Renal cortex interstitium (tissue), 15 donors: ENCODE results near the gene POT1. TPM values are rescaled to one million over a fixed set of nuclear protein-coding genes. Genes with fewer than 3 reads are reported as not detected.
"Not testable (repeated sequence)": the region's sequence is repeated elsewhere in the genome, so short reads cannot be mapped to it uniquely, and the experiment has no call there.

Experiments used
- DNase-seq, 11 donors: peaks; one replicate each; pipeline ENCODE4 v3.0.0-alpha.2; 2013; ENCODE audit warnings: low read depth in 9 of 11, low spot score in 4 of 11; ENCODE audit errors: extremely low read depth in 1 of 11
- long read RNA-seq, 16 experiments: transcript quantifications; one replicate each; lab custom pipeline, GENCODE V29; 2026
- polyA plus RNA-seq, 3 donors: library from polyadenylated mRNA; unstranded; fragments of 120-200 nt; gene quantifications; one replicate each; pipeline ENCODE4 v1.2.1, GENCODE V29; 2013; ENCODE audit not compliant: insufficient read length in 3 of 3

The POT1 gene, protein sequence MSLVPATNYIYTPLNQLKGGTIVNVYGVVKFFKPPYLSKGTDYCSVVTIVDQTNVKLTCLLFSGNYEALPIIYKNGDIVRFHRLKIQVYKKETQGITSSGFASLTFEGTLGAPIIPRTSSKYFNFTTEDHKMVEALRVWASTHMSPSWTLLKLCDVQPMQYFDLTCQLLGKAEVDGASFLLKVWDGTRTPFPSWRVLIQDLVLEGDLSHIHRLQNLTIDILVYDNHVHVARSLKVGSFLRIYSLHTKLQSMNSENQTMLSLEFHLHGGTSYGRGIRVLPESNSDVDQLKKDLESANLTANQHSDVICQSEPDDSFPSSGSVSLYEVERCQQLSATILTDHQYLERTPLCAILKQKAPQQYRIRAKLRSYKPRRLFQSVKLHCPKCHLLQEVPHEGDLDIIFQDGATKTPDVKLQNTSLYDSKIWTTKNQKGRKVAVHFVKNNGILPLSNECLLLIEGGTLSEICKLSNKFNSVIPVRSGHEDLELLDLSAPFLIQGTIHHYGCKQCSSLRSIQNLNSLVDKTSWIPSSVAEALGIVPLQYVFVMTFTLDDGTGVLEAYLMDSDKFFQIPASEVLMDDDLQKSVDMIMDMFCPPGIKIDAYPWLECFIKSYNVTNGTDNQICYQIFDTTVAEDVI
- 10 to 100 TPM; 33.2 to 50.8 (median 39.8) TPM for polyA plus RNA-seq
- long read RNA-seq, donor 1, partial matches to known transcripts: 0 of 1 reads
- long read RNA-seq, donor 1, other reads (novel, unspliced or antisense): 0 of 1 reads
- long read RNA-seq, donor 2: 0 reads
- long read RNA-seq, donor 3, full-length matches to known transcripts: 1 of 1 reads
- long read RNA-seq, donor 3, partial matches to known transcripts: 0 of 1 reads
- long read RNA-seq, donor 3, other reads (novel, unspliced or antisense): 0 of 1 reads
- long read RNA-seq, donor 4, full-length matches to known transcripts: 1 of 1 reads
- long read RNA-seq, donor 4, partial matches to known transcripts: 0 of 1 reads
- long read RNA-seq, donor 4, other reads (novel, unspliced or antisense): 0 of 1 reads
- long read RNA-seq, donor 5: 0 reads
- long read RNA-seq, donor 6, full-length matches to known transcripts: 1 of 1 reads
- long read RNA-seq, donor 6, partial matches to known transcripts: 0 of 1 reads
- long read RNA-seq, donor 6, other reads (novel, unspliced or antisense): 0 of 1 reads
- long read RNA-seq, donor 7, full-length matches to known transcripts: 2 of 2 reads
- long read RNA-seq, donor 7, partial matches to known transcripts: 0 of 2 reads
- long read RNA-seq, donor 7, other reads (novel, unspliced or antisense): 0 of 2 reads
- long read RNA-seq, donor 8: 0 reads
- long read RNA-seq, donor 9: 0 reads
- long read RNA-seq, donor 10: 0 reads
- long read RNA-seq, donor 11, partial matches to known transcripts: 0 of 1 reads
- long read RNA-seq, donor 11, other reads (novel, unspliced or antisense): 0 of 1 reads
- long read RNA-seq, donor 12: 0 reads
- long read RNA-seq, donor 13: 0 reads
- long read RNA-seq, donor 14: 0 reads
- long read RNA-seq, donor 15, full-length matches to known transcripts: 1 of 1 reads
- long read RNA-seq, donor 15, partial matches to known transcripts: 0 of 1 reads
- long read RNA-seq, donor 15, other reads (novel, unspliced or antisense): 0 of 1 reads
- long read RNA-seq, donor 16, full-length matches to known transcripts: 5 of 5 reads
- long read RNA-seq, donor 16, partial matches to known transcripts: 0 of 5 reads
- long read RNA-seq, donor 16, other reads (novel, unspliced or antisense): 0 of 5 reads

DNA sequence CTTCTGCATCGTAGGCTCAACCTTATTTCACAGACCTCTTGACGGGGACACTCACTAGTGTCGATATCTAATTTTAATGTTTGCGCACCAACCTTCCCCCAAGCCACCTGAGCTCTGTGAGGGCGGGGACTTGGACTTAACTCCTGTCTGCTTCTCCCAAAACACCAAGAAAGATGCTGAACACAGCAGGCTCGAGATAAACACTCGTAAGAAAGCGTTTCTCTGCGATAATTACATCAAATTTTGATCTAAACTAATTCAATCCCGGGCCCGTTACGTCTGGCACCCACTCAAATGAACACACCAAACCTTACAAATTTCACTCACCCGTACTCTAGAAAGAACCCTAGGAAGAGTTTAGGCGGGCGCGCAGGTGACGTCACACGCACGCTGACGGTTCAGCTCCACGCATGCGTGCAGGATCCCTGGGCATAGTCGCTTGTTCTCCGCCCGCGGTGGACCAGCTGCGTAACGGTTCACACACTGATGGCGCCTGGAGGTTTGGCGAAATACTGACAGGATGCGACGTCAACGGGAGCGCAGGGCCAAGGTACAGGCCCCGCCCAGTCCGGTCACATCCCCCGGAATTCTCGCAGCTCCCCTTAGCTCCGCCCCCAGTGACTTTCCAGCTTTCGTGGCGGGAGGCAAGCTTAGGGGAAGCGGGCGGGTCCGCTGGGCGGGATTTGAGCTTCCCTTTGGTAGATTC lies at the start of gene POT1:
Gene POT1, minus strand, starts transcription at position 359 of the 706 bp plus-strand sequence. CDS start 32,652 bp downstream, outside the sequence.
- DNase-seq: peak; percentile 92 to 98 (median 97)

DNA sequence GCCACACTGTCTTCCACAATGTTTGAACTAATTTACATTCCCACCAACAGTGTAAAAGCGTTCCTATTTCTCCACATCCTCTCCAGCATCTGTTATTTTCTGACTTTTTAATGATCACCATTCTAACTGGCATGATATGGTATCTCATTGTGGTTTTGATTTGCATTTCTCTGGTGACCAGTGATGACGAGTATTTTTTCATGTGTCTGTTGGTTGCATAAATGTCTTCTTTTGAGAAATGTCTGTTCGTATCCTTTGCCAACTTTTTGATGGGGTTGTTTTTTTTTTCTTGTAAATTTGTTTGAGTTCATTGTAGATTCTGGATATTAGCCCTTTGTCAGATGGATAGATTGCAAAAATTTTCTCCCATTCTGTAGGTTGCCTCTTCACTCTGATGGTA lies 45.5 kb upstream of the POT1 start:
- DNase-seq: not testable (repeated sequence)

DNA sequence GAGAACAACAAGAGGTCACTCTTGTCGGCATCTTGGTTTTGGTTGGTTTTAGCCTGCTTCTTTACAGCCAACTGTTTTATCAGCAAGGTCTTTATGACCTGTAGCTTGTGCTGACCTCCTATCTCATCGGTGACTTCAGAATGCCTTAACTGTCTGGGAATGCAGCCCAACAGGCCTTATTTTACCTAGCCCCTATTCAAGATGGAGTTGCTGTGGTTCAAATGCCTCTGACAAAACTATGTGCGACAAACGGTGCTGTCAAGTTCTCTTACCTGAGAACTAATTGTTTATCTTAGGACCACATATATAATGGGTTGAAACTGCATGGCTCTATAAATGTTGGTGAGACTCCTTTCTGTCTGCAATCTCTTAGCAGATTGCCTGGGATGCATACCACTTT lies 35.9 kb upstream of the POT1 start:
- no peak for DNase-seq

DNA sequence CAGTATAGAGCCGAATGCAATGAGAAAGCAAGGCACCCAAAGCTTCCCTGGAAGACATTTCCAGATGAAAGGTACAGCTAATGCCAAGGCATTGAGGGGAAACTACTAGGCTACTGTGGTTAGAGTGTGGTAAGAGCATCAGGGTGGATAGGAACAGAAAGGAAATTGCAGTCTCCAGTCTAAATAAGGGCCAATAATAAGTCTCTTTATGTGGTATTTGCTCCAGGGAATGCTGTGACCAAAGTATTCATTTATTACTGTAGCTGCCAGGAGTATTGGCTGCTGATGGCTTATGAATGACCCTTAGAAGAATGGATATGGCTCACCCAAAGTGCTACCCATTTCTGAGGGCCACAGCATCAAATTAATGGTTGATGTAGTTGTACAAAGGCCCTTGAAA lies 30.1 kb upstream of the POT1 start:
- DNase-seq: no peak

DNA sequence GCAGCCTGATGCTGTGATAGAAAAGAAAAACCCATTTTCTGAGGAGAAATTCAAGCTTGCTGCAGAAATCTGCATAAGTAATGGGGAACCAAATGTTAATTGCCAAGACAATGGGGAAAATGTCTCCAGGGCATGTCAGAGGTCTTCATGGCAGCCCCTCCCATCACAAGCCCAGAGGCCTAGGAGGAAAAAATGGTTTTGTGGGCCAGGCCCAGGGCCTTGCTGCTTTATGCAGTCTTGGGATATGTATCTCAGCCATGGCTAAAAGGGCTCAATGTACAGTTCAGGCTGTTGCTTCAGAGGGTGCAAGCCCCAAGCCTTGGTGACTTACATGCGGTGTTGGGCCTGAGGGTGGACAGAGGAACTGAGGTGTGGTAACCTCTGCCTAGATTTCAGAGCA lies 28.3 kb upstream of the POT1 start:
- DNase-seq: not testable (repeated sequence)

DNA sequence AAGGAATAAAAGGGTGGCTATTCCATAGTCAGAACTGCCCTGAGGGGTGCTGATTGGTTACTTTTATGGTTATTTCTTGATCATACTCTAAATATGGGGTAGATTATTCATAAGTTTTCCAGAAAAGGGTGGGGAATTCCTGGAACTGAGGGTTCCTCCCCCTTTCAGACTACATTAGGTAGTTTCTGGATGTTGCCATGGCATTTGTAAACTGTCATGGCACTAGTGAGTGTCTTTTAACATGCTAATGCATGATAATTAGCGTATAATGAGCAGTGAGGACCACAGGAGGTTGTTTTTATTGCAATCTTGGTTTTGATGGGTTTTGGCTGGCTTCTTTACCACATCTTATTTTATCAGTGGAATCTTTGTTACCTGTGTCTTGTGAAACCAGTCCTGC lies 26.5 kb upstream of the POT1 start:
- DNase-seq: no peak

DNA sequence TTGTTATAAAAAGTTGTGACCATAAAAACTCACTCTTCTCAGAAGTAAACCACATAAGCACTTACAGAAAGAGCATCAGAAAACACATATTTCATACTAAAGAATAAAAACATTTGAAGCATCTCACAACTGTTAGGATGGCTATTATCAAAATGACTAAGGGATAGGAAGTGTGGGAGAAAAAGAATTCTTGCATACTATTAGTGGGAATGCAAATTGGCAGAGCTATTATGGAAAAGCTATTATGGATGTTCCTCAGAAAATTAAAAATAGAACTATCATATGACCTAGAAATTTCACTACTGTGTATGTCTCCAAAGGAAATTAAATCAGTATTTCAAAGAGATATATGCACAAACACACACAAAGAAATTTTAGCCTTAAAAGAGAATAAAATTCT lies 25.2 kb upstream of the POT1 start:
- DNase-seq: no peak

DNA sequence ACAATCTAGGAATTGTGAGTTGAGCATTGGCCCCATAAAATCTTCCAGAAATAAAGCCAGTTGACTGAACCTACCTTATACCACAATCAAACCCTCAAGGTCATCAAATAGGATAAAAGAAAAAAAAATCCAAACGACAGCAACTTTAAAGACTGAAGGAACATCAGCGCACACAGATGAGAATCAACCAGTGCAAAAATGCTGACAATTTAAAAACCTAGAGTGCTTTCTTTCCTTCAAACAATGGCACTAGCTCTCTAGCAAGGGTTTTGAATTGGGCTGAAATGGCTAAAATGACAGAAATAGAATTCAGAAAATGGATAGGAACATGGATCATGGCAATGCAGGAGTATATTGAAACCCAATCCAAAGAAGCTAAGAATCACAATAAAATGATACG lies 16.1 kb upstream of the POT1 start:
- no peak for DNase-seq

DNA sequence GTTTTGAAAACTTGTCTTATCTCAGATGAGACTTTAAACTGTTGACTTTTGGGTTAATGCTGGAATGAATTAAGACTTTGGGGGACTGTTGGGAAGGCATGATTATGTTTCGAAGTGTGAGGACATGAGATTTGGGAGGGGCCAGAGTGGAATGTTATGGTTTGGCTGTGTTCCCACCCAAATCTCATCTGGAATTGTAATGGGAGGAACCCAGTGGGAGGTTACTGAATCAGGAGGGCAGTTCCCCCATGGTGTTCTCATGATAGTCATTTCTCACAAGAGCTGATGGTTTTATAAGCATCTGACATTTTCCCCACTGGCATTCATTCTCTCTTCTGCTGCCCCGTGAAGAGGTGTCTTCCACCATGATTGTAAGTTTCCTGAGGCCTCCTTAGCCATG lies 13.8 kb upstream of the POT1 start:
- no peak for DNase-seq

DNA sequence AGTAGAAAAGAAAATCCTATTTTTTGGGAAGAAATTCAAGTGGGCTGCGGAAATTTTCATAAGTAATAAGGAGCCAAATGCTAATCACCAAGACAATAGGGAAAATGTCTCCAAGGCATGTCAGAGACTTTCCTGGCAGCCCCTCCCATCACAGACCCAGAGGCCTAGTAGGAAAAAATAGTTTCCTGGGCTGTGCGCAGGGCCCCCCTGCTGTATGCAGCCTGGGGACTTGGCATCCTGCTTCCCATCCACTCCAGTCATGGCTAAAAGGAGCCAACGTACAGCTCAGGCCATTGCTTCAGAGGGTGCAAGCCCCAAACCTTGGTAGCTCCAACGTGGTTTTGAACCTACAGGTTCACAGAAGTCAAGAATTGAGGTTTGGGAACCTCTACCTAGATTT lies 12.8 kb upstream of the POT1 start:
- DNase-seq: no peak

DNA sequence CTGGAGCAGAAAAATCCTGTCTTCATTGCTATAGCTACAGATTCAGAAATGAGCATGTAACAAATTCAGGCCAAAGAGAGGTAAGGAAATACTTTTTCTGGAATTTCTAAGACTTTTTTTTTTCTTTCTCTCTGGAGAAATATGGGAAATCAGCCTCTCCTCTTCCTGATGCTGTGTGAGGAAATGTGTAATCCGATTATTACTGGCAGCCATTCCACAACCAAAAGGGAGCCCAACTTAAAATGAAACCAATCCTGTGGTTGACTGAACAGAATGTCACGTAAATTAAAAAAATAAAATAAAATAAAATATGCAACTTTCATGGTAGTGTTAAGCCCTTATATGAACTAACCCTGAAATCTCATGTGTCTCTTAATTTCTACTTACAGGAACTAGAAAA lies 10.7 kb upstream of the POT1 start:
- DNase-seq: no peak

DNA sequence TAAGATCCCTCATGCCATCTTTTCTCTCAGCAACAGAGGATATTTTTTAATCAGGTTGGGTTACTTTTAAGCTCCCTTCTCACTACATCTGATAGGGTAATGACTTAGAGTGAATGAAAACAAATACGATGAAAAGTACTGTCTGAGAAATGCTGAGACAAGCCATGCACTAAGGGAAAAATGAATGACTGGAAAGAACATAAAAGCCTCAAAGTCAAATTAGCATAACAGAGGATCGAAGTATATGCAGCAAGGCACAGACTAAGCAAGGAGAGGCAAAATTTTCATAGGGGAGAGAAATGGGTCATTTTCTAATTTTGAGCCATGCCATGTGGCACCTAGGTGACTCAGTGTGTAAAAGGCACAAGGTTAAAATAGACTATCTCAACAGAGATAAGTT lies 8.5 kb upstream of the POT1 start:
- no peak for DNase-seq

DNA sequence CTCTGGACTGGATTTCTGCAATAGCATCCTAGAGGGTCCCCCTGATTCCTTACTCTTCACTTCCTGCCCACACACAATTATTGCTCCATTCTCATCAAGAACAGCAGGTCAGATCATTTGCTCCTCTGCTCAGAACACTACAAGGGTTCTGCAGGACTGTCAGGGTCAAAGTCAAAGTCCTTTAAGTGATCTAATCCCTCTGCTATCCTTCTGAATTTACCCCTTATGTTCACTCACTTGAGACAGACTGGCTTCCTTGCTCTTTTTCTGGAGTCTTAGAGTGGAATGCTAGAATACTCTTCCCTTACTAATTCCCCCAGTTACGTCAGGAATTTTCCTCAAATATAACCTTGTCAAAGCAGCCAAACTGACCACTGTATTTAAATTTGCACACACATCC lies 7.5 kb upstream of the POT1 start:
- DNase-seq: no peak

DNA sequence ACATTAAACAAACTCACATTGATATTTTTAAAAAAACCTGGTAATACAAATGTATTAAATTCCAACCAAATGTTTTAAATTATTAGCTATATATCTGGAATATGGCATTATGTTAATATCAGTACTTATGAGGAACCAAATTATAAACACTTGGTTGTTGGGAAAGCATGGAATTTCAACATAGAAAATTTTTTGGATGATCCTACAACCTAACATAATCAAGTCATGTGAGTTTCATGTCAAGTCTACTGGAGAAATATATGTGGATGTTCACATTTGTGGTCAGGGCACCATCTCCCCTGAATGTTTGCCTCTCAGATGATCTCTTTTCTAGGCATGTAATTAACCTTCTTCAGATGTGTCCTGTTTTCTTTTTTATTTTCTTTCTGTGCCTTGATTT lies 5.2 kb upstream of the POT1 start:
- no peak for DNase-seq

DNA sequence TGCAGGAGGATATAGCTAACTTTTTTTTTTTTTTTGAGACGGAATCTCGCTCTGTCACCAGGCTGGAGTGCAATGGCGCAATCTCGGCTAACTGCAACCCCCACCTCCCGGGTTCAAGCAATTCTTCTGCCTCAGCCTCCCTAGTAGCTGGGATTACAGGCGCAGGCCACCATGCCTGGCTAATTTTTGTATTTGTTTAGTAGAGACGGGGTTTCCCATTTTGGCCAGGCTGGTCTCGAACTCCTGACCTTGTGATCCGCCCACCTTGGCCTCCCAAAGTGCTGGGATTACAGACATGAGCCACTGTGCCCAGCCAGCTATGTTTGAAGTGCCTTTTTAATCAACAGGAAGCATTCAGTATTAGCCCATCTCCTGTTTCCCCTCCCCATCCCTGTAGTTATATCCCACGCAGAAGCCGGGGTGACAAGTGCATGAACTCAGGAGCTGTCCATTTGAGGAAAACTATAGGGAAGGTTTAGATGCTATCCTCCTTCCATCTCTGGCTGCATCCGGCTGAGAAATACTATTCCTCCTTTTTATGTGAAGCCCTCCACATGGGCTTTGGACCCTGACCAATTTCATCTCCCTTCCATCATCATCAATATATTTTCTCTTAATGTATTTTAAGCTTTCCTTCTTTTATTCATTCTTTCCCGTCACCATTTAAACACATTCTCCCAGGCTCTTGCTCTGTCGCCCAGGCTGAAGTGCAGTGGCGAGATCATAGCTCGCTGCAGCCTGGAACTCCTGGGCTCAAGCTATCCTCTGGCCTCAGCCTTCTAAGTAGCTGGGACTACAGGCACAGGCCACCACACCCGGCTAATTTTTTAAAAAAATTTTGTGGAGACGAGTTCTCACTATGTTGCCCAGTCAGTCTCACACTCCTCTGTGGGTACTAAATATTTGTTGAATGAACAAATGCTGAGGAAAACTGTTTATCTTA lies 1.3 kb upstream of the POT1 start:
- peak in 1 of 11 donors; percentile 5 for DNase-seq

DNA sequence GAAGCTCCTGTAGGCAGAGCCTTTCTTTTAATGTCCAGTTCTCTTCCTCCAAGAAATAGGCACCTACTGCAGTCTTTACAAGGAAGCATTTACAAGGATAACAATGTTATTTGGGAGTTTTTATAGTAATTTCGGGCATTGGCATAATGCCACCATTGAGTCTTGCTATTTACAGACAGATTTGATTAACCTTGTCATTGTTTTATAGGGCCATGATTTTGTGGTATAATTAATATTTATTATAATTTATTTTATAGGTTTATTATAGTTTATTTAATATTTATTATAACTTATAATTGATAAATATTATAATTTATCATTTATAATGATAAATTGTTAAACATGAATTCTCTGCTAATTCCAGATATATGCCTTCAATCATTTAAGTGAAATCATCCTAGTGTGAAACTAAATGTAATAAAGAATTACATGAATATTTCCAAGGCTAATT lies 573 bp upstream of the POT1 start:
- DNase-seq: no peak

DNA sequence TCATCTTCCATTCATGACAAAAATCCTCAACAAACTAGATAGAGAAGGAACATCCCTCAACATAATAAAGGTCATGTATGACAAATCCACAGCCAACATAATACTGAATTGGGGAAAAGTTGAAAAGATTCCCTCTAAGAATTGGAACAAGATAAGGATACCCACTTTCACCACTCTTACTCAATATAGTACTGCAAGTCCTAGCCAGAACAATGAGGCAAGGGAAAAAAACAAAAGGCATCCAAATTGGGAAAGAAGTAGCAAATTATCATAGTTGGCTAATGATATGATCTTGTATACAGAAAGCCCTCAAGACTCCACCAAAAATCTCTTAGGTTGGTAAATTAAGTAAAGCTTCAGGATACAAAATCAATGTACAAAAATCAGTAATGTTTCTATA lies 4.7 kb downstream of the POT1 start:
- DNase-seq: no peak
